Heart right ventricle (tissue), 16 donors: Measurements from ENCODE around the gene XRCC5. TPM values are rescaled to one million over a fixed set of nuclear protein-coding genes. Genes with fewer than 3 reads are reported as not detected.

Source experiments
- ATAC-seq, 8 donors: fragments of 200-7000 bp; cut with Tn5 transposase; one replicate each; pipeline ENCODE4 v1.9.1; 2020; ENCODE audit warnings: mild to moderate bottlenecking in 8 of 8, moderate library complexity in 8 of 8, moderate number of reproducible peaks in 1 of 8
- DNase-seq, 2 donors: peaks; one replicate each; pipeline ENCODE4 v3.0.0-alpha.2; 2020
- H3K27ac ChIP-seq, 10 donors: fragments of 200-600 bp; sonication (generic) in 2 of 10; one replicate each; pipeline versions ENCODE4 v1.5.0 to v1.8.0; 2020 to 2022; ENCODE audit warnings: mild to moderate bottlenecking in 3 of 10
- H3K27me3 ChIP-seq, 7 donors: fragments of 200-600 bp; one replicate each; pipeline ENCODE4 v1.8.0; 2021 to 2022; ENCODE audit warnings: mild to moderate bottlenecking in 2 of 7
- H3K36me3 ChIP-seq, 9 donors: fragments of 200-600 bp; sonication (generic) in 1 of 9; one replicate each; pipeline versions ENCODE4 v1.5.0 to v1.8.0; 2020 to 2022; ENCODE audit warnings: mild to moderate bottlenecking in 2 of 9
- H3K4me1 ChIP-seq, 9 donors: fragments of 200-600 bp; sonication (generic) in 1 of 9; one replicate each; pipeline versions ENCODE4 v1.5.0 to v1.8.0; 2020 to 2022; ENCODE audit warnings: mild to moderate bottlenecking in 4 of 9
- H3K4me3 ChIP-seq, 10 donors: fragments of 200-600 bp; sonication (generic) in 2 of 10; one replicate each; pipeline versions ENCODE4 v1.5.0 to v1.8.0; 2020 to 2022; ENCODE audit warnings: mild to moderate bottlenecking in 7 of 10, moderate library complexity in 2 of 10
- H3K9me3 ChIP-seq, 11 donors: fragments of 200-600 bp in 10 of 11; sonication (generic) in 2 of 11; one replicate each; pipeline versions ENCODE4 v1.5.0 to v1.8.0; 2013 to 2022; ENCODE audit warnings: mild to moderate bottlenecking in 2 of 11, control low read depth in 1 of 11, moderate library complexity in 1 of 11
- CTCF ChIP-seq, 9 donors: fragments of 200-600 bp; sonication (generic) in 2 of 9; IDR thresholded peaks; one replicate each; pipeline versions ENCODE4 v1.5.0 to v1.8.0; 2021 to 2022; ENCODE audit warnings: antibody characterized with exemption in 9 of 9, mild to moderate bottlenecking in 5 of 9, moderate library complexity in 1 of 9
- WGBS, 2 donors: extraction: QIAGEN DNeasy Blood & Tissue Kit; methylation state at CpG; one replicate each; pipeline ENCODE4 v1.1.7; 2013; ENCODE audit warnings: inconsistent platforms in 1 of 2; 5-methylcytosine and 5-hydroxymethylcytosine counted together
- intact Hi-C, 10 donors: fragments of 100-400 bp; cut with DNase I; formaldehyde crosslinking; loops; one replicate each; pipeline versions ENCODE4 v1.11.1 to v1.14.2; 2022
- polyA plus RNA-seq, 2 donors: library from polyadenylated mRNA; stranded (reverse); fragments of 200-250 nt; gene quantifications; one replicate each; pipeline ENCODE4 v1.2.3, GENCODE V29; 2013
- total RNA-seq, 10 donors: library from RNA; stranded (reverse); fragmentation: NEBNext Ultra II Directional in 3 of 10; extraction: Animal tissue kit (Norgen Biotek cat#: 25700) in 3 of 10; gene quantifications; one replicate each; pipeline versions ENCODE4 v1.2.1 to v1.2.4, GENCODE V29; 2021 to 2023
- donor health status: Arrhythmogenic right ventricular cardiomyopathy.
- donor health status: ischemic (EF 13 %, LVEDD 7.1; RV severe dilation, severe dysfunction).
- donor health status: healthy with polysubstance abuse.
- donor health status: DM: no; HTN: yes; CAD: no.
- donor health status: DM: no; HTN: no; CAD: no.
- donor health status: ischemic (EF 25% LVEDD 6.9; RV normal size, moderate dysfunction).
- donor health status: ischemic (EF 25% LVEDD 5.7; RV mildly dilated, moderate dysfunction).
- donor health status: healthy.
- donor health status: DM: yes; HTN: yes; CAD: no.
- donor health status: Ischemic cardiomyopathy.
- donor health status: ischemic (EF 35%, LVEDD 5.7; RV mildly dilated, moderate dysfunction).
- donor health status: nonischemic (EF 11% LVEDD 7.7; RV severe dilation, severe dysfunction).
- donor health status: DM: yes; HTN: yes; CAD: no.
- donor health status: PGD.
- donor health status: ischemic (EF 29% LVEDD 5.4; RV normal size, mild dysfunction).
- donor health status: nonischemic (EF 23%, LVEDD 6.1; RV moderate dilation, normal function).

The XRCC5 gene
- total and polyA plus RNA-seq, 12 donors: 35.6 to 163 (median 134) TPM

GRCh38 chr2:216210701-216211540, 101.8 kb downstream of the XRCC5 start:
- H3K4me3 ChIP-seq: no peak overlapping the region
- DNase-seq: no peak
- intact Hi-C loops: loop anchor here in 2 of 10 donors (10.0 kb wide), 2 partner anchors 194 to 204 kb away; partner anchors contain the start of gene SMARCAL1 (in 1 of the 2)
- H3K36me3 ChIP-seq: peaks cover 0 to 52% (median 16%) of the 10 kb centered on the region in 9 donors
- no peak overlapping the region for H3K27ac ChIP-seq
- ATAC-seq: no peak
- no peaks in the 10 kb centered on the region for H3K27me3 ChIP-seq
- H3K4me1 ChIP-seq: peaks cover 0 to 11% (median 0%) of the 10 kb centered on the region in 9 donors
- WGBS, 2 donors: 51 to 64% methylated on average over 3 of the region's 3 CpGs
- TF ChIP-seq CTCF (IDR thresholded peaks at IDR 0.05): no peak
- no peaks in the 10 kb centered on the region for H3K9me3 ChIP-seq

DNA sequence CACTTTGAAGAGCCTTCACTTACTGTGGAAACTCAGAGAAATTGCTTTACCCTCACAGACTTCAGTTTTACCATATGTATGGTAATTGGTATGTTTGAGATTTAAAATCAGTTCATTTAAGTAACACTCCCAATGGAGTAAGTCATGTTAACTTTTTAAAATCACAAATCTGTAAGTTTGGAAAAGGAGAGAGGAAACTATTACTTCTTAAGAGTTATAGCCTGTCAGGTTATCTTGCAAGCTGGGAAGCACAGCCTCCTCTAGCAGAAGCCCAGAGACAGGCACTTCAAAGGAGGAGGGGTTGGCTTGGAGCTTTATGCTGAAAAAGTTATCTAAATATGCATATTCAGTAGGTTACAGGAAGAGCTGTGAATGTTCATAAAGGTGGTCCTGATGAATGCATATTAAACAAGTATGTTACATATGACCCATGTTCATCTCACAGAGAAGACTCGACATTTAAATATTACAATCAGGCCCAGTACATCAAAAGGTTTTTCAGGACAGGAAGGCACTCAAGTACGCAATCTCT, 102.5 kb downstream of the XRCC5 start:
- intact Hi-C loops: loop anchor here in 2 of 10 donors (10.0 kb wide), 2 partner anchors 193 to 203 kb away; partner anchors contain the start of gene SMARCAL1 (in 1 of the 2)
- no peak for TF ChIP-seq CTCF (IDR thresholded peaks at IDR 0.05)
- Histone ChIP-seq H3K9me3 (no peaks in the 10 kb centered on the region), H3K27ac (no peak overlapping the region), H3K27me3 (no peaks in the 10 kb centered on the region), H3K4me1 (peaks cover 0 to 15% (median 1%) of the 10 kb centered on the region in 9 donors), H3K36me3 (peaks cover 0 to 44% (median 8%) of the 10 kb centered on the region in 9 donors), H3K4me3 (no peak overlapping the region)
- 97 to 98% methylated on average over 2 of the region's 2 CpGs for WGBS, 2 donors
- ATAC-seq: no peak
- no peak for DNase-seq

DNA sequence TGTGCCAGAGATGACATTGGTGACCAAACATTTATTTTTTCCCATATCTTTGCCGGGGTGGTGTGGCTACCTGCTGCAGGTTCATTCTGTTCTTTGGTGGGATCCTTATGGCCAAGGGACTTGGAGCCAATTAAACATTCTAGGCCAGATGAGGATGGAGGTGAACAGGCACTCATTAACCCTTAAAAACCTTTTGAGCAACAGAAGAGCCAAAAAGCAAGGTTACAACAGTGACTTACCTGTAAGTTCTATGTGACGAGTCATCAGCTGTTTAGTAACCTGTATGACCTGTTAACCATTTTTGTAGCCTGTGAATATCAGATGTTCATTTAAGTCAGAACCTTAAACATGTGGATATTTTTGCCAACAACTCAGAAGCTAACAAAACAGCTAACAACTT, 105.6 kb downstream of the XRCC5 start:
- no peak overlapping the region for H3K4me3 ChIP-seq
- intact Hi-C loops: loop anchor here in 2 of 10 donors (10.0 kb wide), 2 partner anchors 190 to 200 kb away; partner anchors contain the start of gene SMARCAL1 (in 1 of the 2)

More for the DNA sequence above, 105.6 kb downstream of the XRCC5 start:
- DNase-seq (no peak), ATAC-seq (no peak)
- 97% methylated on average over 2 of the region's 2 CpGs for WGBS, 2 donors
- Histone ChIP-seq H3K4me1 (peaks cover 0 to 34% (median 8%) of the 10 kb centered on the region in 9 donors), H3K36me3 (peaks cover 0 to 13% (median 0%) of the 10 kb centered on the region in 9 donors), H3K27me3 (no peaks in the 10 kb centered on the region), H3K27ac (no peak overlapping the region), H3K9me3 (no peaks in the 10 kb centered on the region)
- no peak for TF ChIP-seq CTCF (IDR thresholded peaks at IDR 0.05)
